ENCODE measurements around the gene DPP10.

DPP10 gene

GRCh38 chr2:115124817-115125216 lies 682.4 kb downstream of the DPP10 start:
- ChIA-PET CTCF (no interaction called here), POLR2A (no interaction called here)
- DNase-seq (ENCODE audit: extremely low spot score), result no peak
- no peak for TF ChIP-seq TARDBP (IDR thresholded peaks at IDR 0.05)
- TF ChIP-seq LEF1 (IDR thresholded peaks at IDR 0.05; ENCODE audit: borderline replicate concordance), result no peak
- no peak for TF ChIP-seq L3MBTL2 (conservative IDR thresholded peaks at IDR 0.05)
- no peak for TF ChIP-seq FOXA1 (IDR thresholded peaks at IDR 0.05)
- TF ChIP-seq FOXK2 (IDR thresholded peaks at IDR 0.05), result no peak
- TF ChIP-seq BHLHE40 (IDR thresholded peaks at IDR 0.05; ENCODE audit: borderline replicate concordance), result no peak
- no peak for TF ChIP-seq ELF4 (IDR thresholded peaks at IDR 0.05)
- no peak for TF ChIP-seq ARNT (IDR thresholded peaks at IDR 0.05)
- no peak for TF ChIP-seq FOXM1 (IDR thresholded peaks at IDR 0.05; ENCODE audit: borderline replicate concordance)
- TF ChIP-seq, protein P1, sequence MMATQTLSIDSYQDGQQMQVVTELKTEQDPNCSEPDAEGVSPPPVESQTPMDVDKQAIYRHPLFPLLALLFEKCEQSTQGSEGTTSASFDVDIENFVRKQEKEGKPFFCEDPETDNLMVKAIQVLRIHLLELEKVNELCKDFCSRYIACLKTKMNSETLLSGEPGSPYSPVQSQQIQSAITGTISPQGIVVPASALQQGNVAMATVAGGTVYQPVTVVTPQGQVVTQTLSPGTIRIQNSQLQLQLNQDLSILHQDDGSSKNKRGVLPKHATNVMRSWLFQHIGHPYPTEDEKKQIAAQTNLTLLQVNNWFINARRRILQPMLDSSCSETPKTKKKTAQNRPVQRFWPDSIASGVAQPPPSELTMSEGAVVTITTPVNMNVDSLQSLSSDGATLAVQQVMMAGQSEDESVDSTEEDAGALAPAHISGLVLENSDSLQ (IDR thresholded peaks at IDR 0.05), result no peak
- TF ChIP-seq HDGF (IDR thresholded peaks at IDR 0.05; ENCODE audit: borderline replicate concordance), result no peak
- TF ChIP-seq NFRKB (IDR thresholded peaks at IDR 0.05), result no peak
- TF ChIP-seq ZNF384 (IDR thresholded peaks at IDR 0.05), result no peak
- TF ChIP-seq SP1 (IDR thresholded peaks at IDR 0.05), result no peak
- no peak for TF ChIP-seq CTBP1 (IDR thresholded peaks at IDR 0.05; ENCODE audit: borderline replicate concordance)
- TF ChIP-seq SUZ12 (IDR thresholded peaks at IDR 0.05), result no peak

- ChIA-PET POLR2A (no interaction called here), CTCF (no interaction called here)
- no peak for DNase-seq (ENCODE audit: extremely low spot score)
- TF ChIP-seq L3MBTL2 (conservative IDR thresholded peaks at IDR 0.05) (no peak), HDGF (IDR thresholded peaks at IDR 0.05; ENCODE audit: borderline replicate concordance) (no peak), ELF4 (IDR thresholded peaks at IDR 0.05) (no peak), FOXM1 (IDR thresholded peaks at IDR 0.05; ENCODE audit: borderline replicate concordance) (no peak), ZNF384 (IDR thresholded peaks at IDR 0.05) (no peak), ARNT (IDR thresholded peaks at IDR 0.05) (no peak)
These were observed 687.1 kb downstream of the DPP10 start for GRCh38 chr2:115129536-115129935.

DNA sequence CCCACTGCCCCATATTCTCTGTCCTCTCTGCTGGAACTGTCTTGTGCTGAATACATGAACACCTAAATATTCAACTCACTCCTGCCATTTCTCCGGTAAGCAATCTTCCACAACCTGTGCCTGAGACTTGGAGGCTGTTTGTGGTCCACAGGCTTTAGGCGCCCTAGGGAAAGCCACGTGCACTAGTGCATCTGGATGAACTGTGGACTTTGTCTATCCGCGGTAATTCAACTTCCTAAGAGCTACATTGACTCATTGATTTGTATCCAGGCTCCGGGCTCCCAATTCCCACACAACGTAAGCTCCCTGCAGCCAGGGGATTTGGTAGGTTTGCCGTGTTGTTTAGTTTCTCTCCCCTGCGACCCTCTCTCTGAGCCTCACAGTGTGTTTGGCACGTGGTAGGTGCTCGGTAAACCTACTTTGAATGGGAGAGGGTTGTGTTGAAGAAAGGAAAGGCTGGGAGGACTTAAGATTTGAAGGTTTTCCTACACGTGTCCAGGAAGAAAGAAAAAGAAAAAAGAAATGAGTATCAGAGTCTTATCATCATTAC lies 718.2 kb downstream of the DPP10 start:
- ChIA-PET POLR2A (no interaction called here), CTCF (no interaction called here)
- no peak for TF ChIP-seq NFRKB (IDR thresholded peaks at IDR 0.05)
- no peak for TF ChIP-seq FOXK2 (IDR thresholded peaks at IDR 0.05)
- TF ChIP-seq ARNT (IDR thresholded peaks at IDR 0.05), result no peak
- no peak for TF ChIP-seq FOXM1 (IDR thresholded peaks at IDR 0.05; ENCODE audit: borderline replicate concordance)
- TF ChIP-seq FOXA1 (IDR thresholded peaks at IDR 0.05), result no peak
- no peak for TF ChIP-seq ELF4 (IDR thresholded peaks at IDR 0.05)
- no peak for TF ChIP-seq ZNF384 (IDR thresholded peaks at IDR 0.05)
- TF ChIP-seq CTBP1 (IDR thresholded peaks at IDR 0.05; ENCODE audit: borderline replicate concordance), result no peak
- TF ChIP-seq TARDBP (IDR thresholded peaks at IDR 0.05), result no peak
- no peak for TF ChIP-seq SP1 (IDR thresholded peaks at IDR 0.05)
- no peak for TF ChIP-seq SUZ12 (IDR thresholded peaks at IDR 0.05)
- DNase-seq (ENCODE audit: extremely low spot score), result no peak

DNA sequence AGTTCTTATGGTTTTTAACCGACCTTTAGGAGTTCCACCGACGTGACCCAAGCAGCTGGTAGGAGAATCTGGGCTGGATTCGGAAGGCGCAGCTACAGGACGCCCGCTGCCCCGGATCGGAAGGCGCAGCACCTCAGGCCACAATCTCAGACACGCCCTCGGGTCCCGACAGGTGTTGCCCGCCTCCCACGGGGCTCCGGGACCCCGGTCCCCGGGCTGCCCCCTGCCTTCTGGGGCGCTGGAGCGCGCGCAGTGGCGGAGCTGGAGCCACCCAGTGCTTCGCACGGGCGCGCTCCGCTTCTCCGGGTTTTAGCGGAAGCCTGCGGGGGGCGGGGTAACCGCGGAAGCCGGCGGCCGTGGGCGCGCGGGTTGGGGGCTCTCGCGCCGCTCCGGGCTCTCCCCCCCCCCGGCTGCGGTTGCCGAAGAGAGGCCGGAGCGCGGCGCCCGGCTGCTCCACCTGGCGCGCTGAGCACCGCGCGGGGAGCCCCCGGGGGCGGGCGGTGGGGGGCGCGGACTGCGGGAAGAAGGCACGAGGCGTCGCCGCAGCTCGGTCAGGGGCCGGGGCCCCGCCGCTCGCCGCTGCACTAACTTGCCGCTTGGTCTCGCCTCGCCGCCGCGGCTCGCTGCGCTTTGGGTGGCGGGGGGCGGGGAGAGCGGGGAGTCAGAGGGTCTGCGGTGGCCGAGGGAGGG lies 718.8 kb downstream of the DPP10 start:
- POLR2A ChIA-PET, result no interaction called here
- DNase-seq (ENCODE audit: extremely low spot score), result no peak
- TF ChIP-seq FOXA1 (IDR thresholded peaks at IDR 0.05) (no peak), L3MBTL2 (conservative IDR thresholded peaks at IDR 0.05) (no peak), FOXM1 (IDR thresholded peaks at IDR 0.05; ENCODE audit: borderline replicate concordance) (no peak), ARNT (IDR thresholded peaks at IDR 0.05) (no peak), HDGF (IDR thresholded peaks at IDR 0.05; ENCODE audit: borderline replicate concordance) (no peak), ZNF384 (IDR thresholded peaks at IDR 0.05) (no peak), SP1 (IDR thresholded peaks at IDR 0.05) (no peak), FOXK2 (IDR thresholded peaks at IDR 0.05) (no peak), ELF4 (IDR thresholded peaks at IDR 0.05) (no peak), LEF1 (IDR thresholded peaks at IDR 0.05; ENCODE audit: borderline replicate concordance) (no peak), TARDBP (IDR thresholded peaks at IDR 0.05) (no peak), BHLHE40 (IDR thresholded peaks at IDR 0.05; ENCODE audit: borderline replicate concordance) (no peak), CTBP1 (IDR thresholded peaks at IDR 0.05; ENCODE audit: borderline replicate concordance) (no peak), SUZ12 (IDR thresholded peaks at IDR 0.05) (no peak), NFRKB (IDR thresholded peaks at IDR 0.05) (no peak)
- TF ChIP-seq, protein P1 (IDR thresholded peaks at IDR 0.05), result no peak
- CTCF ChIA-PET, result no interaction called here

GRCh38 chr2:115161771-115162493 lies 719.5 kb downstream of the DPP10 start:
- CTCF ChIA-PET, result no interaction called here
- TF ChIP-seq, protein P1 (IDR thresholded peaks at IDR 0.05), result no peak
- TF ChIP-seq TARDBP (IDR thresholded peaks at IDR 0.05) (no peak), ARNT (IDR thresholded peaks at IDR 0.05) (no peak), HDGF (IDR thresholded peaks at IDR 0.05; ENCODE audit: borderline replicate concordance) (no peak), ZNF384 (IDR thresholded peaks at IDR 0.05) (no peak), ELF4 (IDR thresholded peaks at IDR 0.05) (no peak), L3MBTL2 (conservative IDR thresholded peaks at IDR 0.05) (no peak), FOXA1 (IDR thresholded peaks at IDR 0.05) (no peak)
- POLR2A ChIA-PET, result no interaction called here
- DNase-seq (ENCODE audit: extremely low spot score), result no peak
